T-helper 1 cell treated with Interleukin-12 subunit alpha and Interleukin-12 subunit beta and Interleukin-4 antibody, amounts not matched to agents 30 μg/mL and 1 μg/mL, for 36 hours (primary cell): Measurements from ENCODE around the gene DDB1.

Source experiments
- H3K27ac Mint-ChIP-seq: one replicate; pipeline ENCODE4 v1.8.0; 2021; ENCODE audit warnings: mild to moderate bottlenecking, mixed read lengths
- H3K27me3 Mint-ChIP-seq: one replicate; pipeline ENCODE4 v1.8.0; 2021; ENCODE audit warnings: low read depth, mixed read lengths
- H3K36me3 Mint-ChIP-seq: one replicate; pipeline ENCODE4 v1.8.0; 2021; ENCODE audit warnings: low read depth, mixed read lengths
- H3K4me1 Mint-ChIP-seq: one replicate; pipeline ENCODE4 v1.8.0; 2021; ENCODE audit warnings: low read depth, mixed read lengths
- H3K4me3 Mint-ChIP-seq: one replicate; pipeline ENCODE4 v1.8.0; 2021; ENCODE audit warnings: mild to moderate bottlenecking, moderate library complexity, mixed read lengths
- H3K9me3 Mint-ChIP-seq: one replicate; pipeline ENCODE4 v1.8.0; 2021; ENCODE audit warnings: mixed read lengths

Gene DDB1

DNA sequence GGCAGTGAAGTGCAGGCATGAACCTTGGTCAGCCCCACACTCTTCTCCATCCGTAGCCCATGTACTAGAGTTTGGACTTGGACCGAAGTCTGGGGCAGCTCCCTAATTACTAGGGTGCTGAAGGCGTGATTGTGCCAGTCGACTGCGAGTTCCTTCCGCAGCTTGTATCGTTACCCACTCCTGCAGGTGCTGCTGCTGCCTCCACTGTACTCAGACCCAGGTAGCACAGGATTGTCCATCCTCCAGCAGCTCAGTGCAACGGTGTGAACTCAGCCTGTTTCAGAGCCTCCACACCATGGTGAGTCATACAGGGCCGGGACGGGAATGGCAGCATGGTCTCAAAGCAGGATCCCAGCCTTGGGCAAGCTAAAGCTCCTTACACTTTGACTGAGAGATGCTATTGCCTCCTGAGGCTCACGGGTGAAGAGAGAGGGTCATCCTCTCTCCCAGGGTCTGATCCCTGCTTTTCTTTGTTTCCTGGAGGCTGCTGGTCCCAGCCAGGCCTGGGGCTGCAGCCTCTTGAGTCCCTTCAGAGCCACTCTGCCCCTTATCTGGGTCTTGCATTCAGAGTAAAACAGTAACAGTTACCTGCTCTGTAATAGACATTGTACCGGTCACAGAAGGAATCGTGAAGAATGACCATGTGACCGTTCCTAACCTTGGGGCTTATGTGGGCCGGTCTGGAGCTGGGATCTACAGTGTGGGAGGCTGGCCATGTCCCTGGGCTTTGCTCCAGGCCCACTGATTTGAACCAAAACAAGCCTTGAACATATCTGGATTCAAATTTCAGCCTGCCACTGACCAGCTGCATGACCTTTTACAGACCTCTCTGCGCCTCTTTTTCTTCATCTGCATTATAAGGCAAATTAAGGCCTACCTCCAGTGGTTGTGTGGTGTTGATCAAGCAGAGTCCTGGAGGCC, 1.8 kb upstream of the DDB1 start:
- Mint-ChIP-seq H3K4me3 (peak overlapping the region; percentile 96), H3K4me1 (peaks cover 41% of the 10 kb centered on the region), H3K9me3 (no peaks in the 10 kb centered on the region), H3K36me3 (peaks cover 18% of the 10 kb centered on the region), H3K27me3 (no peaks in the 10 kb centered on the region), H3K27ac (peak overlapping the region; percentile 97)

DNA sequence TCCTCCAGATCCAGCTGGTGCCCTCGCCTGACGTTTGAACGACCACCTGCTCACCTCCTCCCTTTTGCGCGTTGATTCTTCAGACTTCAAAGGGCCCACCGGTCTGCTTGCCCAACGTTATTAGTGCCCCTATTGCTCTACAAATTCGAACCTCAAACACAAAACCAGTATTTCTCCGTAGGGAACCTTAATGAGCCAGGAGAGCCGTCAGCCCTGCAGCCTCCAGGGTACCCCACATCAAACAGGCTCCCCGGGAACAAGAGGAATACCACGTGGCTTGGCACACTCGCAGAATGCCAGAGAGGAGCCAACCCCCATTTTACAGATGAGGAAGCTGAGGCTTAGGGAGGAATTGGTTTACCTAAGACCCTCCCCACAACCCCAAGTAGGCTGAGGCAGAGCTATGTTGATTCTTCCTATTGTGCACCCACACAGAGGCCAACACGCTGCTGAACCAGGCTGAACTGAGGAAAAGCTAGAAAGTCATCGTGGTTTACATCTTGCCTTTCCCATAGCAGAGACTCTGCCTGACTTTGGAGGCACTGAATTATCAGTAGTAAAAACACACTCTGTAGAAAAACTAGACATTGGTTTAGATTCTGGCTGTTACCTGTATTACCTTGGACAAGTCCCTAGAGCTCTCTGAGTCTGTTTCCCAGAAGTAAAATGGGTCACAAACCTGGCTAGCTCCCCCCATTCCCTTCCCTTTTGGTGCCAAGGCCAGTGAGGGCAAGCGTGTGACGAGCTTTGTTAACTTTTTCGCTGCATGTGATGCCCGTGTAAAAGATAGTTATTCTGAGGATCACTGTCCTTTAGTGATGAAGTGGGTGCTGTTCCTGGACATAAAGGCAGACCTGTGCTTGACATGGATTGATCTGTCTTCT, 887 bp upstream of the DDB1 start:
- peak overlapping the region; percentile 97 for H3K27ac Mint-ChIP-seq
- H3K36me3 Mint-ChIP-seq = peaks cover 24% of the 10 kb centered on the region
- peaks cover 46% of the 10 kb centered on the region for H3K4me1 Mint-ChIP-seq
- peak overlapping the region; percentile 96 for H3K4me3 Mint-ChIP-seq
- no peaks in the 10 kb centered on the region for H3K9me3 Mint-ChIP-seq
- H3K27me3 Mint-ChIP-seq = no peaks in the 10 kb centered on the region

DNA sequence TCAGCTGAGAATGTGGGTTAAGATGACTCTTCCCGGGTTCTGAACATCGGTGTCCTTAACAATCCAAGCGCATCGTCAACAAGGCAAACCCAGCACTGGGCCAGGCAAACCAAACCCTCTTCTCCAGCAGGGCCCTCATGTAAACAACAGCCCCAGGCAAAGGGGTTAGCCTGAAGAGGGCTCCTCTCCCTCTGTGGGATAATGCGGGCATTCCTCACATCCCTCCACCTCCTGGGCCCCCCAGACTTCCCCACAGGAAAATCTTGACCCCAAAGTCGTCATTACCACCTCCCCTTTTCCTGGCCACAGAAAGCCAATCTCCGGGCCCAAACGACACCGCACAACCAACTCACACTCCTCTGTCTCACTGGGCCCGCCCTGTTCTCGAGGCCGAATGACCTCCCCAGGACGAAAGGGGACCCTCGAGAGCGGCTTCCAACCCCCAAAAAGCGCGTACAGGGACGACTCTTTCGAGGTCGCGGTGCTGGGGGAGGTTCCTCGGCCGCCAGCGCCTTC, 566 bp downstream of the DDB1 start:
- peaks cover 32% of the 10 kb centered on the region for H3K36me3 Mint-ChIP-seq
- H3K4me1 Mint-ChIP-seq = peaks cover 49% of the 10 kb centered on the region
- peak overlapping the region; percentile 86 for H3K27ac Mint-ChIP-seq
- H3K9me3 Mint-ChIP-seq = no peaks in the 10 kb centered on the region
- no peaks in the 10 kb centered on the region for H3K27me3 Mint-ChIP-seq
- H3K4me3 Mint-ChIP-seq = peak overlapping the region; percentile 96

DNA sequence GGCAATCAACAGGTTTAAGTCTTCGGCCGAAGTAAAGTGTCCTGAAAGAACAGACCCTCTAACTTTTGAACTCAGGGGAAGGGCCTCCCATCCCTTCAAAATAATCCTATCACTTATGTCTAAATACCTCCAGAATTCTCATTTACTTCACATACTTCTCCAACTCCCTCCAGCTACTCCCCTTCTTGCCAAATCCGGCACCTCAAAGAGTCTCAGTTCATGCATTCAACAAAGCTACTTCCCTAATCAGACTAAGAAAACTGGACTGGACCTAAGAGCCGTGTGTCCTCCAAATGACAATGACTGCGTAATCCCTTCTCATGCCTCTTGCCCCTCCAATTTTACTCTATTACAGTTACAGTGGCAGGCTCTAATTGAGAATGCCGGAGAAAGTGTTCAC, 1.3 kb downstream of the DDB1 start:
- Mint-ChIP-seq H3K27ac (peak overlapping the region; percentile 86), H3K9me3 (no peaks in the 10 kb centered on the region), H3K36me3 (peaks cover 32% of the 10 kb centered on the region), H3K4me1 (peaks cover 44% of the 10 kb centered on the region), H3K27me3 (no peaks in the 10 kb centered on the region), H3K4me3 (peak overlapping the region; percentile 96)

DNA sequence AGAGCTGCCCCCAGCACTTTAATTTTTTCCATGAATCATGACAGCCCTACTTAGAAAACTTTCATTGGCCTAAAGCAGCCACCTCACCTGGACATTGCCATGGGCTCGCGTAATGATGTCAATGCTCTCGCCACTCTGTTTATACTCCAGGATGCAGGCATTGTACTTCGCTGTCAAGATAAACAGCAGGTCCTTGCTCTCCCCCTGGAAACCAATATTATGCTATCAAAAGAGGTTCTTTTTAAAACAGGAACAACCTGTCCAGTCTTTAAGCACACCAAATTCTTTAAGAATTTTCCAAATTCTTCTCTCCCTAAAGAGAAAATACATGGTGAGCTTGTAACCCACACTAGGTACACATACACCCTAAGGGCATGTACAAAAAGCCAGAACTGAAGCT, 3.0 kb downstream of the DDB1 start:
- H3K36me3 Mint-ChIP-seq = peaks cover 47% of the 10 kb centered on the region
- H3K27ac Mint-ChIP-seq = no peak overlapping the region
- no peaks in the 10 kb centered on the region for H3K27me3 Mint-ChIP-seq
- H3K4me1 Mint-ChIP-seq = peaks cover 41% of the 10 kb centered on the region
- H3K9me3 Mint-ChIP-seq = no peaks in the 10 kb centered on the region
- no peak overlapping the region for H3K4me3 Mint-ChIP-seq

DNA sequence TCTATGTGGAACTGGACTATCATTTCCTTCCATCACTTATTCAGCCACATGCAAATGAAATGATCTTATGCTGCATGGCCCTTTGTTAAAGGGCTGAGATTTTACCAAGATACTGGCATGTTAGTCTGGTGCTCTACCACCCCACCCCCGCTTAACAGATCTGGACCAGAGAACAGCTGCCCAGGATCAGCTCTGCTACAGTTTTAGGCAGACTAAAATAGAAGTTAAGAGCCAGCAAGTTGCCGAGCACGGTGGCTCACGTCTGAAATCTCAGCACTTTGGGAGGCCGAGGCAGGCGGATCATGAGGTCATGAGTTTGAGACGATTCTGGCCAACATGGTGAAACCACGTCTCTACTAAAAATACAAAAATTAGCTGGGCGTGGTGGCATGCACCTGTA, 4.6 kb downstream of the DDB1 start:
- Mint-ChIP-seq H3K4me1 (peaks cover 31% of the 10 kb centered on the region), H3K36me3 (peaks cover 56% of the 10 kb centered on the region), H3K27me3 (no peaks in the 10 kb centered on the region), H3K9me3 (no peaks in the 10 kb centered on the region), H3K27ac (no peak overlapping the region), H3K4me3 (no peak overlapping the region)

DNA sequence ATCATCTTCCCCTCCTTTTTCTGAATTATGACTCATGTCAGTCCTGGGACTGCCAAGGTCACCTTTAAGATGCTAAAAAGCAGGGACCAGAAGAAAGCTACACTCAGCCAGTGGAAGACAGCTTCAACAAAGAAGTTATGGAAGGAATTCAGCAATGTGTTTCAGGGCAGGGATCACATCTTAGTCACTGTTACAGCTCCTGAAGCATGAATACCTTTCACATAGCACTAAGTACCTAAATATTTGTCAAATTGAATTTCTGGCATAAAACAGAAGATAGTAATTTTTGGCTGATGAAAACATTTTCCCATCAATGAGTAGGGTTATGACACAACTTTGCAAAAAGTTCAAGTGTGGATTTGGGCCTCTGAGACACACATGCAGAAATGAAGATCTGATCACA, 5.2 kb downstream of the DDB1 start:
- H3K27ac Mint-ChIP-seq = no peak overlapping the region
- peaks cover 29% of the 10 kb centered on the region for H3K4me1 Mint-ChIP-seq
- H3K9me3 Mint-ChIP-seq = no peaks in the 10 kb centered on the region
- H3K4me3 Mint-ChIP-seq = no peak overlapping the region
- peaks cover 62% of the 10 kb centered on the region for H3K36me3 Mint-ChIP-seq
- H3K27me3 Mint-ChIP-seq = no peaks in the 10 kb centered on the region

DNA sequence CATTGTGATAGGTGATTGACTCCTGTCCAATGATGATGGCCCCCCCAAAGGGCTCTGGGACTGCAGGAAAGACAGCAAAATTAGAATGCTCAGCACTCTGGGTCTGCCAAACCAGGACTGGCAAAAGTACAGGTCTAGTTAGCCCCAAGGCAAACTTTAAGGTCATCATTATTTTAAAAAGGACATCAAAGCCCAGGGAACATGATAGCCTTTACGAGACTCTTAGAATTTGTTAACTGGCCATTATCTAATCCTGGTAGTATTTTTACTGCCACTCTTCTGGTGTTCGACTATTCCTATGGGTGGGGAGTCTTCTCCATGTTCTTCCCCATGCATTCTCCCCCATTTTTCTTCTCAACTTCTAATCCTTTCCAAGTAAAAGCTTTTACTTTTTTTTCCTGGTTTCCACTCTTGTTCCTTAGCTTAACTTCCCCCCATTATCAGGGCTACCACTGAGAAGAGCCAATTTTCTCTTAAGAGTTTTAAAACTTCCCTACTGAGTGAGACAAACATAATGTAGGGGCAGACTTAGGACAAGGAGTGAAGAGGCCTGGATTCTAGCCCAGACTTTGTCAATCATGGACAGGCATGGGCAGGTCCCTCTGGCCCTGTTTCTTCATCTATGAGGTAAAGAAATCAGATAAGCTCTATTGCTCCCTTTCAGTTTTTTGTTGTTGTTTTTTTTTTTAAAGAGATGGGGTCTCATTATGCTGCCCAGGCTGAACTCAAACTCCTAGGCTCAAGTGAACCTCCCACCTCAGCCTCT, 7.1 kb downstream of the DDB1 start:
- Mint-ChIP-seq H3K36me3 (peaks cover 64% of the 10 kb centered on the region), H3K27me3 (no peaks in the 10 kb centered on the region), H3K9me3 (no peaks in the 10 kb centered on the region), H3K4me1 (peaks cover 15% of the 10 kb centered on the region), H3K4me3 (no peak overlapping the region), H3K27ac (no peak overlapping the region)

DNA sequence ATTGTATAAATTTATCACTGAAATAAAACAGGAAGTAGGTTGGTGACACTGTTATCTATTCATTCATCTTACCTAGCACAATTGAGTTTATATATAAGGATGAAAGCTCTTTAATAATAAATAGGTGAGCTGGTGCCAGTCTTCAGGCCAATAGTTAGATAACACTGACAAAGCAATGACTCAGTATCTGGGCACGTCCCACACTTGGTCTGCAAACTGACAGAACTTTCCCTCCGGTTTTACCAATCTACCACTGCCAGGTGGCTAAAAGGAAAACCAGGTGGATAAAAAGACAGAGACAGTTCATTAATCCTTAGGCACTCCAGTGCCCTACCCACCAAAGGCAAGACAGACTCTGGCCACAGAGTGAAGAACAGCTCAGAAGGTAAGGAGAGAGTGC, 17.6 kb downstream of the DDB1 start:
- Mint-ChIP-seq H3K36me3 (peaks cover 42% of the 10 kb centered on the region), H3K9me3 (no peaks in the 10 kb centered on the region), H3K27ac (no peak overlapping the region), H3K27me3 (no peaks in the 10 kb centered on the region), H3K4me1 (no peaks in the 10 kb centered on the region), H3K4me3 (no peak overlapping the region)

DNA sequence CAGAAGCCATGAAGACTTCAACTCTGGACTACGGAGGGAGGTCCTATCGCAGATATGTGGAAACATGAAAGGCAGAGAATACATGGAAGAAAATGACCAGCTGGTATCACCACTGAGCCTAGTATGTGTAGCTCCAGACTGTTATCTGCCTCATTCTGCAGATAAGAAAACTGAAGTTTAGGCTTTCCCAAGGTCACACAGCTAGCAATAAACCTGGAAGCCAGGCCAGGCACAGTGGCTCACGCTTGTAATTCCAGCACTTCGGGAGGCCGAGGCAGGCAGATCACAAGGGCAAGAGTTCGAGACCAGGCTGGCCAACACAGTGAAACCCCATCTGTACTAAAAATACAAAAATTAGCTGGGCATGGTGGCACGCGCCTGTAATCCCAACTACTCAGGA, 22.2 kb downstream of the DDB1 start:
- Mint-ChIP-seq H3K27me3 (no peaks in the 10 kb centered on the region), H3K9me3 (no peaks in the 10 kb centered on the region), H3K4me1 (no peaks in the 10 kb centered on the region), H3K4me3 (no peak overlapping the region), H3K27ac (no peak overlapping the region), H3K36me3 (peaks cover 32% of the 10 kb centered on the region)

DNA sequence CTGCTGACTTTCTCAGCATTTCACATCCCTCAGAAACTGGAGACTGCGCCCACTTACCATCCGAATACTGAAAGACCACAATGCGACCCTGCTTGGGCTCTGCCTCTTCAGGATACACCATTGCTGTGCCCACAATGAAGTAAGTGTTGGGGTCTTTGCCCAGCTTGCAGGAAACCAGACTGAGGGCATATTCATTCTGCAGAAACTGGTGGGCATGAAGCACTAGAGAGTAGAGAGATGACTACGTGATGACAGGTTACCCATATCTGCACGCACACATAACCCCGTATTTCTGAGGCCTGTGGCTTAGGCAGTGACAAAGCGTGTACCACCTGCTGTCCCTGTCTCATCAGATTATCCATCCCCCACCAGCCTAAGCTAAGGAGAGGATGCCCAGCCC, 23.2 kb downstream of the DDB1 start:
- Mint-ChIP-seq H3K27ac (no peak overlapping the region), H3K4me1 (no peaks in the 10 kb centered on the region), H3K27me3 (no peaks in the 10 kb centered on the region), H3K4me3 (no peak overlapping the region), H3K36me3 (peaks cover 32% of the 10 kb centered on the region), H3K9me3 (no peaks in the 10 kb centered on the region)

DNA sequence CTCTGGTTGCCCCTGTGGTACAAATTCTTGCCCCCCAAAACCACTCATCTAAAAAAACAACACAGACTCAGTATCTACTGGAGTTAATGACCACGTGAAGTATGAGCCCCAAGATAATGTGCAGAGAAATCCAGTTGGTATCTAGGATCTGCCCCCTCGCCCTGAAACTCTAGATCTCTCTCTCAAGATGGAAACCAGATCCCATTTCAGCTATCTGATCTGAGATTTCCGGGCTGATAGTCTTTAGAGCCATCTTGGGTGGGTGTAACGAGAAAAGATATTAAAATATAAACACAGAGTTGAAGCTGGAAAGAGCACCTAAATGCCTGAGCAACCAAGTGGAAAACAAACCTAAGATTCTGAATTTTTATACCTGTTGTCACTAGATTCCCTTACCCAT, 23.8 kb downstream of the DDB1 start:
- no peaks in the 10 kb centered on the region for H3K27me3 Mint-ChIP-seq
- no peak overlapping the region for H3K27ac Mint-ChIP-seq
- H3K36me3 Mint-ChIP-seq = peaks cover 32% of the 10 kb centered on the region
- no peaks in the 10 kb centered on the region for H3K9me3 Mint-ChIP-seq
- no peak overlapping the region for H3K4me3 Mint-ChIP-seq
- no peaks in the 10 kb centered on the region for H3K4me1 Mint-ChIP-seq

DNA sequence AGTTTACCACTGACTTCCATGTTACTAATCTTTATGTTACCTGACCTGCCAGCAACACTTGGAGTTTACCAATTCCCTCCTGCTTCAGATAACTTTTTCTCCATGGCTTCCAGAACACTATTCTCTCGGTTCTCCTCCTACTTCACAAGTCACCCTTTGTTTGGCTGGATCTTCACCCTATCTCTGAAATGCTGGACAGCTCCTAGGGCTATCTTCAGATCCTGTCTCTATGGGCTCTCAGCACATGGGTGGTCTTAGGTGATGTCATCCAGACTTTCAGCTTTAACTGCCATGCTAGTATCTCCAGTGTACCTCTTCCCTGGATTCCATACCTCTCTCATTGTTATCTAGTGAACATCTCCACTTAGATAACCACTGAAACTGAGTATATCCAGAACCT, 25.6 kb downstream of the DDB1 start:
- Mint-ChIP-seq H3K27me3 (no peaks in the 10 kb centered on the region), H3K27ac (no peak overlapping the region), H3K36me3 (peaks cover 33% of the 10 kb centered on the region), H3K4me1 (no peaks in the 10 kb centered on the region), H3K4me3 (no peak overlapping the region), H3K9me3 (no peaks in the 10 kb centered on the region)

DNA sequence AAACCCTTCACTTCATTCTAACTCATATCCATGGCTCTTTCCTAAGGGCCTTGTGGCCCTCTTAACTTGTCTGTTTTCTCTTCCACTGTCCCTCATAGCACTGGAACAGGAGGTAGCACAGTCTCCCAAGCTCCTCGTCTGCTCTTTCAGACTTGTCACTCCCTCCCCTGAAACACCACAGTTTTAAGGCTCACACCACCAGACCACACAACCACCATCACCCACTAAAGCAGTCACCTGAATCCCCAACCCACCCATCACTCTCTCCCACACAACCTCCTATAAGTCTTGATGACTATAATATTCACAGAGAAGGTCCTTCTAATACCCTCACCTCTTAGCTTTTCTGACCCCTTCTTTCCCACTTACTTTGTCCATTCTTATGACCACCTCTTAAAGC, 26.7 kb downstream of the DDB1 start:
- Mint-ChIP-seq H3K4me1 (no peaks in the 10 kb centered on the region), H3K36me3 (peaks cover 37% of the 10 kb centered on the region), H3K27me3 (no peaks in the 10 kb centered on the region), H3K27ac (no peak overlapping the region), H3K9me3 (no peaks in the 10 kb centered on the region), H3K4me3 (no peak overlapping the region)
